H1 (cell line): Measurements from ENCODE around the gene GDPD5. TPM values are rescaled to one million over a fixed set of nuclear protein-coding genes. Genes with fewer than 3 reads are reported as not detected.

Experiments
- CTCF ChIA-PET: fragments of 300-600 bp; sonication (Branson Sonifier 250); formaldehyde crosslinking; loops from one replicate; lab custom pipeline; 2021; ENCODE audit not compliant: partially characterized antibody; lab: Charles Lee
- POLR2A ChIA-PET: fragments of 300-600 bp; sonication (Branson Sonifier 250); formaldehyde crosslinking; loops from one replicate; lab custom pipeline; 2021; ENCODE audit warnings: inconsistent platforms; ENCODE audit not compliant: partially characterized antibody; lab: Charles Lee
- DNase-seq, 2 experiments: peaks; one replicate each; pipeline versions ENCODE4 v3.0.0 to v3.0.0-alpha.2; 2010 to 2022; ENCODE audit warnings: low spot score in 2 of 2, low read depth in 1 of 2, mixed read lengths in 1 of 2
- FAIRE-seq: peaks from 2 replicates; lab custom pipeline; 2011; peaks lifted over from hg19 to GRCh38; lab: Jason Lieb, UNC
- H2AFZ ChIP-seq: 2 replicates; pipeline ENCODE4 v1.8.1; 2012; ENCODE audit warnings: low read length, inconsistent platforms
- H2AK5ac ChIP-seq: 2 replicates; pipeline ENCODE4 v1.6.1; 2013; ENCODE audit warnings: low read depth, low read length
- H2BK120ac ChIP-seq: replicated peaks from 2 replicates; pipeline ENCODE3; 2013; ENCODE audit warnings: low read depth, low read length, inconsistent platforms
- H2BK12ac ChIP-seq: 2 replicates; pipeline ENCODE4 v1.6.1; 2013; ENCODE audit warnings: low read depth, low read length
- H2BK15ac ChIP-seq: 2 replicates; pipeline ENCODE4 v1.6.1; 2013; ENCODE audit warnings: low read length
- H2BK20ac ChIP-seq: 2 replicates; pipeline ENCODE4 v1.6.1; 2013; ENCODE audit warnings: low read length
- H2BK5ac ChIP-seq: 2 replicates; pipeline ENCODE4 v1.6.1; 2013; ENCODE audit warnings: low read depth, low read length
- H3K14ac ChIP-seq: 2 replicates; pipeline ENCODE4 v1.6.1; 2013; ENCODE audit warnings: inconsistent platforms; ENCODE audit not compliant: insufficient read length
- H3K18ac ChIP-seq: 2 replicates; pipeline ENCODE4 v1.6.1; 2013; ENCODE audit warnings: low read length; ENCODE audit errors: extremely low read depth
- H3K23ac ChIP-seq: 2 replicates; pipeline ENCODE4 v1.6.1; 2013; ENCODE audit warnings: inconsistent platforms; ENCODE audit not compliant: insufficient read length
- H3K23me2 ChIP-seq: 2 replicates; pipeline ENCODE4 v1.6.1; 2013; ENCODE audit warnings: low read depth, low read length
- H3K27ac ChIP-seq: 2 replicates; pipeline ENCODE4 v1.6.1; 2011; ENCODE audit warnings: low read depth, low read length, inconsistent platforms
- H3K27me3 ChIP-seq, 4 experiments: replicated peaks in 1 of 4; 1 replicate in 1 of 4; 2 replicates in 3 of 4; pipeline versions ENCODE4 v1.6.1 to v1.8.1; 2011 to 2013; ENCODE audit warnings: low read length in 3 of 4, mild to moderate bottlenecking in 3 of 4, inconsistent platforms in 2 of 4, mixed read lengths in 2 of 4, moderate library complexity in 1 of 4; ENCODE audit not compliant: control insufficient read depth in 3 of 4, insufficient read depth in 3 of 4; ENCODE audit errors: extremely low read depth in 1 of 4
- H3K36me3 ChIP-seq, 4 experiments: 2 replicates each; pipeline versions ENCODE4 v1.6.1 to v1.8.1; 2011 to 2013; ENCODE audit warnings: mild to moderate bottlenecking in 4 of 4, low read length in 3 of 4, moderate library complexity in 2 of 4, control low read depth in 1 of 4, inconsistent platforms in 1 of 4; ENCODE audit not compliant: insufficient read depth in 4 of 4, control insufficient read depth in 2 of 4
- H3K4ac ChIP-seq: replicated peaks from 2 replicates; pipeline ENCODE3; 2013; ENCODE audit warnings: low read length, low read depth, mixed read lengths, inconsistent platforms; ENCODE audit not compliant: insufficient read length
- H3K4me1 ChIP-seq, 4 experiments: replicated peaks in 1 of 4; 1 replicate in 1 of 4; 2 replicates in 3 of 4; pipeline versions ENCODE4 v1.6.1 to v1.8.1; 2011 to 2013; ENCODE audit warnings: low read length in 3 of 4, inconsistent platforms in 2 of 4, mixed read lengths in 1 of 4; ENCODE audit not compliant: insufficient read depth in 4 of 4, control insufficient read depth in 3 of 4
- H3K4me2 ChIP-seq, 2 experiments: 2 replicates each; pipeline versions ENCODE4 v1.6.1 to v1.8.1; 2011 to 2013; ENCODE audit warnings: low read depth in 2 of 2, low read length in 2 of 2, control low read depth in 1 of 2, inconsistent platforms in 1 of 2, mild to moderate bottlenecking in 1 of 2; ENCODE audit not compliant: insufficient read depth in 1 of 2
- H3K4me3 ChIP-seq, 4 experiments: fragments of 200-600, 300-600 bp in 1 of 4; sonication (generic), shearing (Covaris generic), sonication (Bioruptor Twin) in 1 of 4; 2 replicates each; pipeline versions ENCODE4 v1.5.1 to v1.8.1; 2011 to 2016; ENCODE audit warnings: low read length in 4 of 4, low read depth in 3 of 4, control low read depth in 2 of 4, inconsistent platforms in 2 of 4, mild to moderate bottlenecking in 2 of 4, mixed read lengths in 1 of 4, moderate library complexity in 1 of 4; ENCODE audit not compliant: insufficient read depth in 2 of 4; ENCODE audit errors: extremely low read depth in 1 of 4
- H3K56ac ChIP-seq: replicated peaks from 2 replicates; pipeline ENCODE3; 2013; ENCODE audit warnings: low read depth, mild to moderate bottlenecking, mixed read lengths, low read length, inconsistent platforms; ENCODE audit not compliant: insufficient read length
- H3K79me1 ChIP-seq: 2 replicates; pipeline ENCODE4 v1.6.1; 2013; ENCODE audit warnings: low read depth, low read length, control low read depth
- H3K79me2 ChIP-seq, 2 experiments: 2 replicates each; pipeline versions ENCODE4 v1.6.1 to v1.8.1; 2012 to 2013; ENCODE audit warnings: low read length in 2 of 2, mild to moderate bottlenecking in 2 of 2, inconsistent platforms in 1 of 2; ENCODE audit not compliant: insufficient read depth in 2 of 2, control insufficient read depth in 1 of 2
- H3K9ac ChIP-seq, 4 experiments: replicated peaks in 1 of 4; 1 replicate in 1 of 4; 2 replicates in 3 of 4; pipeline versions ENCODE4 v1.6.1 to v1.8.1; 2011 to 2013; ENCODE audit warnings: low read depth in 3 of 4, low read length in 3 of 4, control low read depth in 2 of 4, mild to moderate bottlenecking in 2 of 4, moderate library complexity in 2 of 4, inconsistent platforms in 1 of 4; ENCODE audit errors: extremely low read depth in 1 of 4
- H3K9me3 ChIP-seq, 2 experiments: 2 replicates each; pipeline versions ENCODE4 v1.6.1 to v1.8.1; 2012 to 2013; ENCODE audit warnings: mild to moderate bottlenecking in 2 of 2, moderate library complexity in 2 of 2, control low read depth in 1 of 2, inconsistent platforms in 1 of 2, low read depth in 1 of 2, low read length in 1 of 2, mixed read lengths in 1 of 2; ENCODE audit not compliant: insufficient read depth in 2 of 2
- H4K20me1 ChIP-seq, 2 experiments: replicated peaks in 1 of 2; 2 replicates each; pipeline versions ENCODE3 to v1.8.1; 2011 to 2013; ENCODE audit warnings: inconsistent platforms in 2 of 2, low read length in 2 of 2, mild to moderate bottlenecking in 1 of 2; ENCODE audit not compliant: insufficient read depth in 2 of 2, control insufficient read depth in 1 of 2
- H4K5ac ChIP-seq: 2 replicates; pipeline ENCODE4 v1.6.1; 2013; ENCODE audit warnings: low read length, low read depth, mixed read lengths, inconsistent platforms; ENCODE audit not compliant: insufficient read length
- H4K8ac ChIP-seq: 2 replicates; pipeline ENCODE4 v1.8.0; 2013; ENCODE audit warnings: mild to moderate bottlenecking, moderate library complexity, low read length, inconsistent platforms; ENCODE audit not compliant: insufficient read depth; ENCODE audit errors: extremely low read depth
- H4K91ac ChIP-seq: replicated peaks from 2 replicates; pipeline ENCODE3; 2013; ENCODE audit warnings: low read length, mixed read lengths, inconsistent platforms; ENCODE audit not compliant: insufficient read length
- ASH2L ChIP-seq: fragments of 200-600, 300-600 bp; sonication (generic); IDR thresholded peaks from one replicate; pipeline ENCODE4 v1.7.1; 2017; ENCODE audit warnings: low read length
- CBX5 ChIP-seq: fragments of 300-800, 300-1000 bp; sonication (generic); IDR thresholded peaks from 2 replicates; pipeline ENCODE4 v1.7.1; 2016; ENCODE audit warnings: antibody characterized with exemption, low read length, low read depth
- GABPA ChIP-seq: IDR thresholded peaks from 2 replicates; pipeline ENCODE4 v1.6.1; 2011; ENCODE audit warnings: mild to moderate bottlenecking, low read length, moderate library complexity, borderline replicate concordance; ENCODE audit not compliant: insufficient read depth
- HDAC2 ChIP-seq, 2 experiments: fragments of 300-600 bp in 1 of 2; sonication (generic) in 1 of 2; IDR thresholded peaks; 2 replicates each; pipeline ENCODE4 v1.6.1; 2011 to 2012; ENCODE audit warnings: low read depth in 2 of 2, low read length in 2 of 2, mild to moderate bottlenecking in 2 of 2, moderate library complexity in 2 of 2, borderline replicate concordance in 1 of 2, inconsistent platforms in 1 of 2
- JUND ChIP-seq: IDR thresholded peaks from 2 replicates; pipeline ENCODE4 v1.6.1; 2011; ENCODE audit warnings: mild to moderate bottlenecking, improper control_type of control experiment, low read length
- KDM1A ChIP-seq: fragments of 200-600, 300-600 bp; sonication (generic); IDR thresholded peaks from 2 replicates; pipeline ENCODE4 v1.7.1; 2016; ENCODE audit warnings: mild to moderate bottlenecking, low read length, borderline replicate concordance
- KDM5A ChIP-seq: fragments of 200-600 bp; IDR thresholded peaks from 2 replicates; pipeline ENCODE4 v1.7.1; 2012; ENCODE audit warnings: mild to moderate bottlenecking, low read length, inconsistent platforms, mixed read lengths
- MAX ChIP-seq: IDR thresholded peaks from 2 replicates; pipeline ENCODE4 v1.6.1; 2012; ENCODE audit warnings: inconsistent platforms
- PHF8 ChIP-seq: fragments of 200-600 bp; sonication (generic); conservative IDR thresholded peaks from 2 replicates; pipeline ENCODE4 v1.7.1; 2012; ENCODE audit warnings: low read depth, mild to moderate bottlenecking, inconsistent platforms, low read length, moderate library complexity
- RAD21 ChIP-seq, 2 experiments: IDR thresholded peaks in 1 of 2; conservative IDR thresholded peaks in 1 of 2; 2 replicates each; pipeline ENCODE4 v1.6.1; 2011; ENCODE audit warnings: low read depth in 2 of 2, low read length in 2 of 2, improper control_type of control experiment in 1 of 2, inconsistent platforms in 1 of 2, mild to moderate bottlenecking in 1 of 2, moderate library complexity in 1 of 2
- RFX5 ChIP-seq: IDR thresholded peaks from 2 replicates; pipeline ENCODE4 v1.6.1; 2011; ENCODE audit warnings: low read depth, low read length, improper control_type of control experiment, borderline replicate concordance
- TEAD4 ChIP-seq: IDR thresholded peaks from 2 replicates; pipeline ENCODE4 v1.6.1; 2012; ENCODE audit warnings: low read depth, low read length, inconsistent platforms, mixed read lengths
- WGBS, 2 experiments: shearing (Covaris generic) in 1 of 2; methylation state at CpG; one replicate each; pipeline versions ENCODE4 v1.1.6 to v1.1.7; 2013 to 2015; ENCODE audit warnings: low lambda C conversion rate in 2 of 2, mixed read lengths in 2 of 2, inconsistent platforms in 1 of 2, low coverage in 1 of 2, missing lambda C conversion rate in 1 of 2; ENCODE audit not compliant: insufficient replicate concordance in 2 of 2, insufficient coverage in 1 of 2, insufficient read length in 1 of 2; ENCODE audit errors: extremely low coverage in 1 of 2, missing lambda C conversion rate in 1 of 2; 5-methylcytosine and 5-hydroxymethylcytosine counted together
- polyA plus RNA-seq, 7 experiments: library from polyadenylated mRNA; depleted of rRNA in 3 of 7; stranded (reverse) in 5 of 7; unstranded in 2 of 7; fragments of >200 nt in 5 of 7; fragments of 200-250 nt in 2 of 7; gene quantifications; 1 replicate in 5 of 7; 2 replicates in 1 of 7; 4 replicates in 1 of 7; pipeline versions ENCODE4 v1.2.1 to v1.2.3, GENCODE V29; 2011 to 2013; ENCODE audit warnings: missing spikeins in 2 of 7, mixed read lengths in 2 of 7
- total RNA-seq: library from RNA; stranded (reverse); fragmentation: NEBNext Ultra II Directional; extraction: Animal tissue kit (Norgen Biotek cat#: 25700); gene quantifications from 2 replicates; pipeline ENCODE4 v1.2.1, GENCODE V29; 2021

GDPD5 gene
- total and polyA plus RNA-seq, 2 of the 8 experiments (the other 6 are each of a cell fraction or from before 2014, with no cell fraction given), result 7.8 to 8.6 TPM

- H3K9ac ChIP-seq, result 0 out of 7 replicates have a peak overlapping the region, but pooled peaks of 1 of the 4 experiments have one; percentile 40
- no peaks in the 10 kb centered on the region for H3K23me2 ChIP-seq
- H2AFZ ChIP-seq, result no peak overlapping the region; the same call in 1 of the 2 replicates
- H3K23ac ChIP-seq, result no peak overlapping the region
- no peak overlapping the region; the same call in 1 of the 2 replicates for H2BK12ac ChIP-seq
- H3K56ac ChIP-seq, result no peak overlapping the region
- no peaks in the 10 kb centered on the region for H3K27me3 ChIP-seq
- no peaks in the 10 kb centered on the region for H3K9me3 ChIP-seq
- H4K91ac ChIP-seq, result no peak overlapping the region
- no peaks in the 10 kb centered on the region for H4K20me1 ChIP-seq
- no peak overlapping the region for H2BK20ac ChIP-seq
- H3K18ac ChIP-seq, result no peak overlapping the region
- H3K4me1 ChIP-seq, result peaks cover 0 to 9% (median 6%) of the 10 kb centered on the region in 4 experiments; a peak in 6 of 7 replicates
- no peak overlapping the region for H3K4me3 ChIP-seq
- H3K36me3 ChIP-seq, result no peaks in the 10 kb centered on the region; a peak in 1 of 8 replicates
- 91% methylated on average over 4 of the region's 4 CpGs; no CpG with 5 or more reads in 1 of the 2 experiments for WGBS, 2 experiments
- no peak overlapping the region for H2BK15ac ChIP-seq
- CTCF ChIA-PET, result interaction anchor here (0.9 to 31.5 kb wide), 5 partner anchors 10 to 107 kb away, joined by 3 to 603 read pairs (median 26); partner anchors contain the start of gene GDPD5
- H3K4ac ChIP-seq, result no peak overlapping the region
- no peak overlapping the region for H2AK5ac ChIP-seq
- POLR2A ChIA-PET, result interaction anchor here (0.5 to 3.1 kb wide), 8 partner anchors 8 to 107 kb away, joined by 3 to 13 read pairs (median 4); no protein-coding TSS in a partner anchor
- FAIRE-seq (no peak), DNase-seq (no peak)
- no peaks in the 10 kb centered on the region for H3K79me2 ChIP-seq
- H2BK5ac ChIP-seq, result no peak overlapping the region
- no peak overlapping the region for H4K5ac ChIP-seq
- no peak overlapping the region for H3K14ac ChIP-seq
- no peaks in the 10 kb centered on the region for H3K79me1 ChIP-seq
- no peak overlapping the region for H3K27ac ChIP-seq
- H4K8ac ChIP-seq, result no peak overlapping the region
- no peak overlapping the region for H3K4me2 ChIP-seq
- H2BK120ac ChIP-seq, result no peak overlapping the region
- TF ChIP-seq MAX (no peak), RAD21 (IDR thresholded peaks at IDR 0.05 in 1 of 2, conservative IDR thresholded peaks at IDR 0.05 in 1 of 2; ENCODE audit: low read depth in 2 of 2, low read length in 2 of 2) (no peak), TEAD4 (no peak), RFX5 (no peak), KDM1A (no peak), HDAC2 (IDR thresholded peaks at IDR 0.05; ENCODE audit: borderline replicate concordance in 1 of 2, low read depth in 2 of 2, low read length in 2 of 2) (no peak), ASH2L (no peak), CBX5 (no peak), PHF8 (no peak), KDM5A (no peak), JUND (no peak), GABPA (no peak)
Measured at GRCh38 chr11:75467881-75468280, 57.9 kb downstream of the GDPD5 start.
